Sigmoid colon (tissue), 7 donors: Measurements from ENCODE around the gene DYRK1A. TPM values are rescaled to one million over a fixed set of nuclear protein-coding genes. Genes with fewer than 3 reads are reported as not detected.

Source experiments
- DNase-seq: peaks from one replicate; pipeline ENCODE4 v3.0.0-alpha.2; 2019
- H3K27ac ChIP-seq, 4 donors: fragments of 200-600 bp; sonication (generic); one replicate each; pipeline ENCODE4 v1.5.1; 2016 to 2019; ENCODE audit warnings: mild to moderate bottlenecking in 1 of 4
- H3K27me3 ChIP-seq, 3 donors: fragments of 200-600 bp; sonication (generic); one replicate each; pipeline ENCODE4 v1.5.1; 2019; ENCODE audit warnings: mild to moderate bottlenecking in 1 of 3
- H3K36me3 ChIP-seq, 4 donors: fragments of 200-600 bp; sonication (generic); one replicate each; pipeline ENCODE4 v1.5.1; 2016 to 2019
- H3K4me1 ChIP-seq, 4 donors: fragments of 200-600 bp; sonication (generic); one replicate each; pipeline ENCODE4 v1.5.1; 2017 to 2019
- H3K4me3 ChIP-seq, 4 donors: fragments of 200-600 bp; sonication (generic); one replicate each; pipeline ENCODE4 v1.5.1; 2017 to 2019; ENCODE audit warnings: mild to moderate bottlenecking in 2 of 4, moderate library complexity in 1 of 4
- H3K9me3 ChIP-seq, 4 donors: fragments of 200-600 bp in 3 of 4; sonication (generic) in 3 of 4; one replicate each; pipeline versions ENCODE4 v1.5.1 to v1.6.1; 2013 to 2019
- EP300 ChIP-seq, 4 donors: sonication (generic); formaldehyde crosslinking; IDR thresholded peaks; one replicate each; pipeline ENCODE4 v1.6.1; 2017; ENCODE audit warnings: antibody characterized with exemption in 4 of 4
- POLR2A ChIP-seq, 2 donors: fragments of 450-650 bp; IDR thresholded peaks; one replicate each; pipeline ENCODE4 v1.6.1; 2016; ENCODE audit warnings: antibody characterized with exemption in 2 of 2, mild to moderate bottlenecking in 2 of 2, moderate library complexity in 2 of 2
- POLR2AphosphoS5 ChIP-seq, 4 donors: sonication (generic); formaldehyde crosslinking; IDR thresholded peaks; one replicate each; pipeline ENCODE4 v1.6.1; 2017; ENCODE audit warnings: antibody characterized with exemption in 4 of 4
- WGBS, 2 donors: extraction: QIAGEN DNeasy Blood & Tissue Kit; methylation state at CpG; one replicate each; pipeline ENCODE4 v1.1.7; 2013; 5-methylcytosine and 5-hydroxymethylcytosine counted together
- intact Hi-C: fragments of 100-400 bp; cut with DNase I; formaldehyde crosslinking; loops from one replicate; pipeline ENCODE4 v1.15.1; 2023
- polyA plus RNA-seq, 3 donors: library from polyadenylated mRNA; stranded (reverse); fragments of 200-250 nt; gene quantifications; one replicate each; pipeline ENCODE4 v1.2.3, GENCODE V29; 2013
- total RNA-seq, 4 donors: library from RNA; depleted of rRNA; stranded (reverse); fragments of >200 nt; gene quantifications; one replicate each; pipeline ENCODE4 v1.1.0, GENCODE V29; 2016
- TF ChIP-seq, protein P1 (sequence below), 4 experiments: fragments of 450-650 bp in 3 of 4; fragments of 200-600 bp in 1 of 4; IDR thresholded peaks; one replicate each; pipeline ENCODE4 v1.5.1; 2016 to 2019; ENCODE audit warnings: antibody characterized with exemption in 4 of 4, mild to moderate bottlenecking in 3 of 4, moderate library complexity in 2 of 4
- donor health status: healthy with polysubstance abuse.
- donor health status: Bipolar disorder and iron deficiency.
- donor health status: healthy.

DYRK1A gene
- total and polyA plus RNA-seq, 7 donors: 11.4 to 74.1 (median 62.9) TPM

DNA sequence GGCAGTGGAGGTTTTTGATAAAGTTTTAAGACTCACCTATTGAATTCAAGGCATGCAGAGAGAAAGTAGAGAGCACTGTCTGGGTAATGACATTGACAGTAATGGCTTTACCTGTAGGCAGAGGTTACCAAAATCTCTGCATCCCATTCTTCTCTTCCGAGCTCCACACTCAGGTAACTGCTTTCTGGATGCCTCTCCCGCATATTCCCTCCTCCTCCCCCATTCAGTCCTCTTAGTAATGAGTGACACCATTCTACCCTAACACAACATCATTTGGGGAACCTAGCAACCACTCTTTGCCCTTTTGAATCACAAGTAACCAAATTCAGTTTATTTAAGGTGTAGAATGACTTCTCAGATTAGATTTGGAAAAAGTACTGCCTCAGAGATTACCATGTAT, 56.5 kb downstream of the DYRK1A start:
- Histone ChIP-seq H3K27ac (no peak overlapping the region), H3K27me3 (no peaks in the 10 kb centered on the region), H3K9me3 (no peaks in the 10 kb centered on the region), H3K4me1 (peaks cover 0 to 38% (median 21%) of the 10 kb centered on the region in 4 donors), H3K4me3 (no peak overlapping the region), H3K36me3 (peaks cover 0 to 26% (median 2%) of the 10 kb centered on the region in 4 donors)
- DNase-seq: no peak
- WGBS, 2 donors: 47 to 49% methylated on average over 2 of the region's 2 CpGs
- TF ChIP-seq POLR2A (IDR thresholded peaks at IDR 0.05): no peak
- TF ChIP-seq EP300 (IDR thresholded peaks at IDR 0.05): no peak
- TF ChIP-seq, protein P1, sequence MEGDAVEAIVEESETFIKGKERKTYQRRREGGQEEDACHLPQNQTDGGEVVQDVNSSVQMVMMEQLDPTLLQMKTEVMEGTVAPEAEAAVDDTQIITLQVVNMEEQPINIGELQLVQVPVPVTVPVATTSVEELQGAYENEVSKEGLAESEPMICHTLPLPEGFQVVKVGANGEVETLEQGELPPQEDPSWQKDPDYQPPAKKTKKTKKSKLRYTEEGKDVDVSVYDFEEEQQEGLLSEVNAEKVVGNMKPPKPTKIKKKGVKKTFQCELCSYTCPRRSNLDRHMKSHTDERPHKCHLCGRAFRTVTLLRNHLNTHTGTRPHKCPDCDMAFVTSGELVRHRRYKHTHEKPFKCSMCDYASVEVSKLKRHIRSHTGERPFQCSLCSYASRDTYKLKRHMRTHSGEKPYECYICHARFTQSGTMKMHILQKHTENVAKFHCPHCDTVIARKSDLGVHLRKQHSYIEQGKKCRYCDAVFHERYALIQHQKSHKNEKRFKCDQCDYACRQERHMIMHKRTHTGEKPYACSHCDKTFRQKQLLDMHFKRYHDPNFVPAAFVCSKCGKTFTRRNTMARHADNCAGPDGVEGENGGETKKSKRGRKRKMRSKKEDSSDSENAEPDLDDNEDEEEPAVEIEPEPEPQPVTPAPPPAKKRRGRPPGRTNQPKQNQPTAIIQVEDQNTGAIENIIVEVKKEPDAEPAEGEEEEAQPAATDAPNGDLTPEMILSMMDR (IDR thresholded peaks at IDR 0.05): no peak
- no peak for TF ChIP-seq POLR2AphosphoS5 (IDR thresholded peaks at IDR 0.05)
- intact Hi-C loops: no loop called here

DNA sequence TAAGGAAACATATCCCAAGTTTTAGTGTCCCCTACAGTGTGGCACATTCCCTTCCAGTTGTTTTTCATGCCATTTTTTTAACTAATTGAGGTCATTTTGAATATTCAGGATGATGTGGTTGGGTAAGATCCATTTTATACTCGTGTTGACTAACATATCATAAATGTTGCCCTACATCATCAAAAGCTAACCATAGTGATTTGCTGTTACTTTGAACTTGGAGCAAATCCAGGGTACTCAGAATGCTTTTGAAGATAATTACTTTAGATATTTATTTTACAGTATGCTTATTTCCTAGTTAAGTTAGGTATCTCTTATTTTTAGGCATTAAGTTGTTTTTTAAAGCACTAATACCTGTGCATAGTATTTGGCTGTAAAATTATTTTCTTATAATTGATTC, 57.8 kb downstream of the DYRK1A start:
- TF ChIP-seq POLR2AphosphoS5 (IDR thresholded peaks at IDR 0.05) (no peak), POLR2A (IDR thresholded peaks at IDR 0.05) (no peak), EP300 (IDR thresholded peaks at IDR 0.05) (no peak)
- TF ChIP-seq, protein P1 (IDR thresholded peaks at IDR 0.05): no peak
- DNase-seq: no peak
- Histone ChIP-seq H3K27me3 (no peaks in the 10 kb centered on the region), H3K36me3 (peaks cover 0 to 26% (median 2%) of the 10 kb centered on the region in 4 donors), H3K9me3 (no peaks in the 10 kb centered on the region), H3K27ac (no peak overlapping the region), H3K4me3 (no peak overlapping the region), H3K4me1 (peaks cover 0 to 28% (median 13%) of the 10 kb centered on the region in 4 donors)
- WGBS, 2 donors: 10 to 41% methylated on average over 1 of the region's 1 CpG
- intact Hi-C loops: no loop called here

DNA sequence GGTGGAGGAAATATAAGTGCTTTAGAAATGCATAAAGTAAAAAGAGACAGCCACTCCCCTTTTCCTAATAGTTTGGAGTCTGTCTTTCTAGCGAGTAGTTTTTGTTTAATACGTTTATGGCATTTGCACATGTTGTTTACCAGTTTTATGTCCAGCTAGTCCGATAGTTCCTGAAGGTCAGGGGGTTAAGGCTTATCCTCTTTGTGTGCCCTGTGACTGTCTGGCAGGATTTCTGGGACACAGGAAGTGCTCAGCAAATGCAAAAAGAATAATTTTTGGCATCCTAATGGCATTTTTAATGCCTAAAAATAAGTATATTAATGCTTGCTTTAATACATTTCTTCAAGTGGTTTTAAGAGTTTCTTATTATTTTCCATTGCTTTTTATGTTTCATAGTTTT, 58.4 kb downstream of the DYRK1A start:
- TF ChIP-seq POLR2A (IDR thresholded peaks at IDR 0.05) (no peak), EP300 (IDR thresholded peaks at IDR 0.05) (no peak), POLR2AphosphoS5 (IDR thresholded peaks at IDR 0.05) (no peak)
- TF ChIP-seq, protein P1 (IDR thresholded peaks at IDR 0.05): no peak
- Histone ChIP-seq H3K36me3 (peaks cover 0 to 26% (median 2%) of the 10 kb centered on the region in 4 donors), H3K4me3 (no peak overlapping the region), H3K27me3 (no peaks in the 10 kb centered on the region), H3K4me1 (peaks cover 0 to 31% (median 10%) of the 10 kb centered on the region in 4 donors), H3K9me3 (no peaks in the 10 kb centered on the region), H3K27ac (no peak overlapping the region)
- no peak for DNase-seq
- WGBS, 2 donors: 28 to 68% methylated on average over 3 of the region's 3 CpGs
- intact Hi-C loops: no loop called here

DNA sequence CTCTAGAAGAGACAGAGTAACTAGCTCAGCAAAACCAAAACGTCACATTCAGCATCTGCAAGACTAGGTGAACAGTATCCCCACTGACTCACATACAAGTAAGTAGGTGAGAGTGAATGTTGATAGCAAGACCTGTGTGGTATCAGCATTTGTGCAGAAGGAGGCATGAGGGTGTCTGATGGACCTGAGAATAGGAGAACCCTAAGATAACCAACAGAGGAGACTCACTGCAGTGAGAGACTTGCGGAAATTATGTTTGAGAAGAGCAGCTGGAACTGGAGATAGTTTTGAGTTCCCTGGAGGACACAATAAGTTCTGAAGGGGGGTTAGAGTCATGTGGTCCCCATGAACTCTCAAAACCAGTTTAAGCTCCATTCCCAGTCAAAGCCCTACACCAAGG, 59.1 kb downstream of the DYRK1A start:
- DNase-seq: no peak
- H3K27ac ChIP-seq: no peak overlapping the region
- no peaks in the 10 kb centered on the region for H3K9me3 ChIP-seq
- peaks cover 0 to 36% (median 12%) of the 10 kb centered on the region in 4 donors for H3K4me1 ChIP-seq
- peaks cover 0 to 26% (median 2%) of the 10 kb centered on the region in 4 donors for H3K36me3 ChIP-seq
- 92 to 98% methylated on average over 2 of the region's 2 CpGs for WGBS, 2 donors
- intact Hi-C loops: no loop called here
- no peaks in the 10 kb centered on the region for H3K27me3 ChIP-seq
- TF ChIP-seq EP300 (IDR thresholded peaks at IDR 0.05): no peak
- TF ChIP-seq POLR2A (IDR thresholded peaks at IDR 0.05): no peak
- TF ChIP-seq, protein P1 (IDR thresholded peaks at IDR 0.05): no peak
- no peak for TF ChIP-seq POLR2AphosphoS5 (IDR thresholded peaks at IDR 0.05)
- H3K4me3 ChIP-seq: no peak overlapping the region

DNA sequence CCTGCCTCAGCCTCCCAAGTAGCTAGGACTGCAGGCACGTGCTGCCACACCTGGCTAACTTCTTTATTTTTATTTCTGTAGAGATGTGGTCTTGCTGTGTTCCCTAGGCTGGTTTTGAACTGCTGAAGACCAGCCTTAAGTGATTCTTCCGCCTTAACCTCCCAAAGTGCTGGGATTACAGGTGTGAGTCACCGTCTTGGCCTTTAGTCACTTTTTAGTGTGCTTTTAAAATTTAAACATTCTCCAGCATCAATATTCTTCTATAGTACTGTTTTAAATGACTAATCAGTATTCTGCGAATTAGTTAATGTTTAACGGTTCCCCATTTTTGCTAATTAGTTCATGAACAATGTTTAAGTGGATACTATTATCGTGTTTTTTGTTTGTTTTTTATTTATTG, 60.6 kb downstream of the DYRK1A start:
- H3K4me1 ChIP-seq: peaks cover 0 to 49% (median 18%) of the 10 kb centered on the region in 4 donors

More for the DNA sequence above, 60.6 kb downstream of the DYRK1A start:
- intact Hi-C loops: no loop called here
- peaks cover 0 to 12% (median 0%) of the 10 kb centered on the region in 4 donors for H3K36me3 ChIP-seq
- DNase-seq: no peak
- TF ChIP-seq, protein P1 (IDR thresholded peaks at IDR 0.05): no peak
- TF ChIP-seq POLR2A (IDR thresholded peaks at IDR 0.05) (no peak), EP300 (IDR thresholded peaks at IDR 0.05) (no peak), POLR2AphosphoS5 (IDR thresholded peaks at IDR 0.05) (no peak)
- H3K27me3 ChIP-seq: no peaks in the 10 kb centered on the region
- no peak overlapping the region for H3K27ac ChIP-seq
- no peak overlapping the region for H3K4me3 ChIP-seq
- H3K9me3 ChIP-seq: no peaks in the 10 kb centered on the region
- WGBS, 2 donors: 85 to 94% methylated on average over 6 of the region's 6 CpGs
